Measurements from ENCODE around the gene SEMA4B.
A peak's percentile ranks its signal among the peaks of the same experiment; 100 is the strongest.
"Not testable (repeated sequence)": the region's sequence is repeated elsewhere in the genome, so short reads cannot be mapped to it uniquely, and the experiment has no call there.

Gene SEMA4B

DNA sequence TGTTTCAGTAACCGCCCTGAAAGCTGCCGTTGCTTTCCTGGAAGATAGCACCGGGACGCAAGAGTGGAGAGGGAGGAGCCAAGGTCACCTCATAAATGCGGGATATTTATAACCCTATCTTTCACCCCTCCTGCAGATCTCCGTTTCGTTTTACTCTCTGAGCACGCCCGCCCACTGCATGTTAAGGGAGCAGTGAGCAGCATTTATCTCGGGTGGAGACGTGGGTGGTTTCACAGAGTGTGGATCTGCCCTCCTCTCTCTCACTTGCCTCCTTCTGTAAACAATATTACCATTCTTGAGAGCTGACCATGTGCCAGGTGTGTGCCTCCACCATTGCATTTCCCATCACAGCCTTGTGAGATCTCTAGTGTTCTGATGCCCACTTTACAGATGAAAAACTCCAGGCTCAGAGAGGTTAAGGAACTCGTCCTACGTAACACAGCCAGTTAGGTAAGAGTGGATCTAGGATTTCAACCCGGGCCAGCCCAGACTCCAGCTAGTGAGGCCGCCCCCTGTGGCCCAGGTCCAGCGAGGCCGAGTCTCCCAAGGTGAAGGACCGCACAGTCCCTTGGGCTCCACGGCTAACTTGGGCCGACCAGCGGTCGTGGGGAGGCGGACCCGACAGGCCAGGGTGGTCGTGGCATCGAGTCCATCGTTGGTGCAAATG, 16.9 kb upstream of the SEMA4B start:
- no peak for DNase-seq (ENCODE audit: low read depth)

GRCh38 chr15:90184786-90185704, 16.1 kb upstream of the SEMA4B start:
- peak; percentile 20 for DNase-seq (ENCODE audit: low read depth)

- DNase-seq (ENCODE audit: low read depth) = no peak
These were observed 13.8 kb upstream of the SEMA4B start for GRCh38 chr15:90187257-90187868.

GRCh38 chr15:90188065-90188464, 13.1 kb upstream of the SEMA4B start:
- not testable (repeated sequence) for DNase-seq (ENCODE audit: low read depth)

GRCh38 chr15:90188914-90189748, 12.0 kb upstream of the SEMA4B start:
- DNase-seq (ENCODE audit: low read depth) = no peak

GRCh38 chr15:90189781-90190467, 11.2 kb upstream of the SEMA4B start:
- no peak for DNase-seq (ENCODE audit: low read depth)

GRCh38 chr15:90190606-90191343, 10.4 kb upstream of the SEMA4B start:
- DNase-seq (ENCODE audit: low read depth) = no peak

DNA sequence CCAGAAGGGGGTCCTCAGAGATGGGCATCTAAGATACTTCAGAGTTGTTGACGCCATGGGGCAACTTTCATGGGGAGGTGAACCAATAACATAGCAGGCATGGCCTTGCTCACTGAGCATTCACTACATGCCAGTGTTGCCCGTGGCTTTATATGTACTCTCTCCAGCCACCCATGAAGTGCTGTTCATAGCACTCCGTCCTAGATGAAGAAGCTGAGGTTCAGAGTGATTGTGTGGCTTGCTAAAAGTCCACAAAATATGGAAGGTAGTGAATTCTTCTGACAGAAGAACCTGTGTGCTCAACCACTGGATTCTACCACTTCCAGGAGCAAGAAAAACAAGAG, 9.8 kb upstream of the SEMA4B start:
- DNase-seq (ENCODE audit: low read depth) = no peak

- DNase-seq (ENCODE audit: low read depth) = no peak
These were observed 9.2 kb upstream of the SEMA4B start for GRCh38 chr15:90191794-90192509.

- no peak for DNase-seq (ENCODE audit: low read depth)
These were observed 8.0 kb upstream of the SEMA4B start for GRCh38 chr15:90192961-90193786.

- DNase-seq (ENCODE audit: low read depth) = no peak
These were observed 6.5 kb upstream of the SEMA4B start for GRCh38 chr15:90194655-90195054.

GRCh38 chr15:90200534-90201129, 498 bp upstream of the SEMA4B start:
- DNase-seq (ENCODE audit: low read depth) = no peak

- no peak for DNase-seq (ENCODE audit: low read depth)
These were observed 830 bp downstream of the SEMA4B start for GRCh38 chr15:90201944-90202375.

DNA sequence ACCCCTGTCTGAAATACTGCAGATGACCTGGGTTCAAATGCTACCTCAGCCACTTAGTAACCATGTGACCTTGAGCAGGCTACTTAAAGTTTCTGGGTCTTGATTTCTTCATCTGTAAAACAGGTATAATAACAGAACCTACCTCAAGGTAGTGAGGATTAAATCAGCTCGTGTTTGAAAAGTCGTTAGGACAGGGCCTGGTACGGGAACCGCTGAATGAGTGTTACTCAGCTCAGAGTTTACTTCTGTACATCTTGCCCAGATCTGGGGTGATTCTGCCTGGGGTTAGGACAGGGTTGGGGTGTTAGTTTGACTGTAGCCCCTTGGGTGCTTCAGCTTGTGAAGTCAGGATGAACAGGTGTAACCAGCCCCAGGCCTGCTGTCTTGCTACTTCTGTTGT, 1.8 kb downstream of the SEMA4B start:
- no peak for DNase-seq (ENCODE audit: low read depth)

DNA sequence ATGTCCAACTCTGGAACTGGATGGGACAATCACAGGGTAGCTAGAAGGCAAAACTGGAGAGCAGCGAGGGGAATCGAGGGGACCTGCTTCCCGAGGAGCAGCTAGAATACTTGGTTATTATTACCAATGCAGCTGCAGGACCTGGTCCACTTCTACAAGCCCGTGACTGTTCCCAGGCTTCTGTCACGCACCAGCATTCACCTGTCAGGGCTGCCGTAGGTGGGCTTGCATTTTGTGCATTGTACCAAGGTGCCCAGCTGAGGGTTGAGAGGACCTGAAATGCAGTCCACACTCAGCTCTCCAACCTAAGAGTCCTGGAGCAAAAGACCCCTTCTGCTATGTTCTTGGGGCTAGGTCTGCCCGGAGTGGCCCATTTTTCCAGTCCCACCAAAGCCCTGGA, 2.3 kb downstream of the SEMA4B start:
- DNase-seq (ENCODE audit: low read depth) = no peak

DNA sequence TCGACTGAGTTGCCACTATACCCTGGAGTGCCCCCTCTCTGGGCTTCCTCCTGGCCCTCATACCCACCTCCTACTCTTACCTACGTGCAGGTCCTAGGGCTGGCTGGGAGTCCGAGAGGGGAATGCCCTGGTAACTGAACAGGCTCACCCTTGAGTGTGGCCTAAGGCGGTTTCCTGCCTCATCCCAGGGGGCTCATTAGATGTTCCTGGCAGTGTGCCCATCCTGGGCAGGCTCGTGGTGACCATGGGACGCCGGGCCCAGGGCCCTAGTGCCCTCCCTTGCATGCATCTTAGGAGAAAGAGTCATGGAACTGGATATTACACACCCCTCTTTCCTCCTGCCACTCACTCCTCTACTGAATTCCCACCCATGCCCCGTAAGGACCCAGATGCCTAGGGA, 2.8 kb downstream of the SEMA4B start:
- no peak for DNase-seq (ENCODE audit: low read depth)

DNA sequence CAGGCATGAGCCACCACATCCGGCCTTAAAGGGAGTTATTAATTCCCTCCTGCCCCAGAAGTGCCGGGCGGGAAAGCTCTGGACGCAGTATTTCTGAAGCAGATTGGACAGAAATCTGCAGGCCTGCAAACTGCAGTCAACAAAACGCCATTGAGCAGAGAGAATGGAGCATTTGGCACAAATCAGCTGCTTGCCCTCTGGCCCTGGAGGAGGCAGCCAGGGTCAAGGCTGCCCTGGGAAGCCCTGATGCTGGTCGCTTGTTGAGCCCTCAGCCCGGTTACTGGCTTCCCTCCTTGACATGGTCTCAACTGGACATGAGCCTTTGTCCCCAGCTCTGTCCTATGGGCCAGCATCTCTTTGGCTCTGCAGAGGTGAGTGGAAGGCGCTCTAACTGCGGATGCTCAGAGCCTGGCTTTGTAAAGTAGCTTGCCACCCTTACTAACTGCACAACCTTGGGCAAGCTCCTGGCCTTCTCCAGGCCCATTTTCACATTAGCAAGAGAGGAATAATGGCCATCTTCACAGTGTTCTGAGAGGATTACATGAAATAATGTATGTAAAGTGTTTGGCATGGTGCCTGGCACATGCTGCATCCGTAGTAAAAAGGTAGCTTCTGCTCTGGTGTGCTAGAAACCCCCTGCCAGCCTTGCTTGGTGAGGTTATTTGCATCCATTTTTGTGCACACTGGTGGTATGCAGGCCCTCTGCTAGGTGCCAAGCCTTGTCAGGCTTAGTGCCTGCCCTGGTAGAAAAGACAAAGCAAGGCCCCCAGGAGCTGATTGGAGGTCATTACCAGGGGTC, 4.1 kb downstream of the SEMA4B start:
- no peak for DNase-seq (ENCODE audit: low read depth)

DNA sequence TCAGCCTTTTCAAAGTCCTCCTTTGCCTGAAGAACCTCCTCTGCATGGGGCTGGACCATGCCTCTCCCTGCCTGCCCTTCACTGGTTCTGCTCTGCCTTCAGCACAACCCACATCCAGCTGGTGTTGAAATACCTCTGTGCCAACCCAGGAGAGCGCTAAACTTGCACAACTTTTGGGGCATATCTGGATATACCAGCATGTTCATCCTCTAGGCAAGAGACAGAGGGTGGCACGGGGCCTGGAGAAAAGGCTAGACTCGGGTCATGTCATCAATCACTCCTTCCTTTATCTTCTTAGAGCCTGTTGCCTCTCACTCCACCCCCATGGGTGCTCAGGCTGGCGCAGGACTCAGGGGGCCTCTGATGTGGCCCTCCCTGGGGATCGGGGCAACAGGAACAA, 4.8 kb downstream of the SEMA4B start:
- DNase-seq (ENCODE audit: low read depth) = no peak

Data from activated gamma-delta T cell treated with anti-CD3 and anti-CD28 coated beads, Interleukin-2, amount 50 U/mL, for 16 hours (primary cell).